ENCODE results near the gene A4GALT.

A4GALT gene

DNA sequence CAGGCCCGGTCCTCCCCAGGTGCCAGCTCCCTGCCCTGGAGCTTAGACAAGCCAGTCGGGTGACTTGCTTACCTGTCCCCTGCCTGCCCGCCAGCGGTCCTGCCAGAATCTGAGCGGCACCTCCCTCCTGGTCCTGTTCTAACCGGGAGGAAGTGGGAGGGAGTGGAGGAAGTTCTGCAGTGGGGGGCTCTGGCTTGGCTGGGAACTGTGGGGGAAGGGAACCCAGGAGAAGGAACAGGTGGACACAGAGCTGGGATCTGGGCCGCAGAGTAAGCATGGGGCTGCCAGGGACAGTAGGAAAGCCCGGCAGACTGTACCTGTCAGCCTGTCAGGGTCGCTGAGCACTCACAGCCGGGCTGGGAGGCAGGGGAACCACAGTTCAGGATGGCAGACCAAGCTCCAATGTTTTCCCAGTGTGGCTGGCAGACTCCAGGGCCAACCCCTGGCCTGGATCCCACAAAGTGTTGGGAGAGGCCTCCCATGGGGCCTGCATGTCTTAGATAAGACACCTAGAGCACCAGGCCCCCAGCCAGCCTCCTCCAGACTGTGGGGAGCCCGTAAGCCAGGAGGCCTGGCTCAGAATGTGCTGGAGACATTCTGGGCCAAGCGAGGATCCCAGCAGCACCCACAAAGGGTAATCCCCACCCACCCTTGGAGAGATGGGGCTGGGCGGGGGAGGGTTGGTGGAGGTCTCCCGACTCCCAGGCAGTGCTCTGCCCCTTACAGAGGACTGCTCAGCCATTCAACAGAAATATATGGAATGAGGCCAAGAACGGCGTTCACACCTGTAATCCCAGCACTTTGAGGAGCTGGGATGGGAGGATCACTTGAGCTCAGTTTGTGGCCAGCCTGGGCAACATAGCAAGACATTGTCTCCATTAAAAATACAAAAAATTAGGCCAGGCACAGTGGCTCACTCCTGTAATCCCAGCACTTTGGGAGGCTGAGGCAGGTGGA, 73.8 kb downstream of the A4GALT start:
- no peak for DNase-seq

DNA sequence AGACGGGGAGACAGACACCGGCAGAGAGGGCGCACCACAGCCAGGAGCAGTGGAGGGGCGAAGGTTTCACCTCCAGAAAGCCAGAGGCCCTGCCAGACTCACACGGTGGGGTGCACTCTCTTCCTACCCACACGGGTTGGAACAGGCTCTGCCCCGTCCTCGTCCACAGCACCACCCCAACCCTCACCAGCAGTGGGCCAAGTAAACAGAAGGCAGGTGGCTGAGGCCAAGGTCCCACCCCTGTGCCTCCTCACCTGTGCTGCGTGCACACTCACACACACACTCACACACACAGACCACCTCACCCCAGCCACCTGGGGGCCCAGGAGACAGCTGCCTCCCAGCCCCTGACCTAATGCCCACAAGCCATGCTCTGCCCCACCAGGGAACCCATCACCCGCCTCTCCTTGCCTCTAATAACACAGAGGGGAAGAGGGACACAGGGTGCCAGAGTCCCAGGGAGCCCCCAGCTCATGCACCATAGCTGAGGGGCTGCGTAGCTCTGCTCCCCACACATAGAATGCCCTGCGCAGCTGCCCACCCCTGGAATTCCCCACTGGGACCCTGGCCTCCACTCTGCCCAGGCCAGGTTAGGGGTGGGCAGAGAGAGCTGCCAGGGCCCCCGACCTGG, 74.6 kb downstream of the A4GALT start:
- no peak for DNase-seq

DNA sequence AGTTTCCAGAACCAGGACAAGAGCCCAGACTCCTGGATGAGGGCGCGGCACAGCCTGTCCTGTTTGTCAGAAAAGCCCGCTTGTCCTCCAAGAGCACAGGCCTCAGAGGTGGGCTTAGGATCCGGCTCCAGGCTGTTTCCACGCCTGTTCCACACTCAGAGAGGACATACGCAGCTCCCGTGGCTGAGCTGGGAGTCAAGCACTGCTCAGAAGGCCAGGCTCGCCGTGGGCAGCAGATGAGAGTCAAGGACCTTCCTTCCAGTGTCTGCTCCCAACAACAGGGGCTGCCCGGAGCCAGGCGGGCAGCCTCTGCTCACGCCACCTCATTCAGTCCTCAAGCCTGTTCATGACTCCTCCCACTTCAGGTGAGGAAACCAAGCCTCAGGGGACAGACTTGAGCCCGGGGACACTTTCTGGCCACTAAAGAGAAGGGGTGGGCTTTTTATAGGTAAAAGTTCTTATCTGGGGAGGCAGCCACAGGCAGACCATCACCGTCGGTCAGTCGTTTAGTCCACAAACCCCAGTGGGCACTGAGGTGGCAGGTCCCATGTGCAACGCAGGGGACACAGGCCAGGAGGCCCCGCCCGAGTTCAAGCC, 75.2 kb downstream of the A4GALT start:
- no peak for DNase-seq

DNA sequence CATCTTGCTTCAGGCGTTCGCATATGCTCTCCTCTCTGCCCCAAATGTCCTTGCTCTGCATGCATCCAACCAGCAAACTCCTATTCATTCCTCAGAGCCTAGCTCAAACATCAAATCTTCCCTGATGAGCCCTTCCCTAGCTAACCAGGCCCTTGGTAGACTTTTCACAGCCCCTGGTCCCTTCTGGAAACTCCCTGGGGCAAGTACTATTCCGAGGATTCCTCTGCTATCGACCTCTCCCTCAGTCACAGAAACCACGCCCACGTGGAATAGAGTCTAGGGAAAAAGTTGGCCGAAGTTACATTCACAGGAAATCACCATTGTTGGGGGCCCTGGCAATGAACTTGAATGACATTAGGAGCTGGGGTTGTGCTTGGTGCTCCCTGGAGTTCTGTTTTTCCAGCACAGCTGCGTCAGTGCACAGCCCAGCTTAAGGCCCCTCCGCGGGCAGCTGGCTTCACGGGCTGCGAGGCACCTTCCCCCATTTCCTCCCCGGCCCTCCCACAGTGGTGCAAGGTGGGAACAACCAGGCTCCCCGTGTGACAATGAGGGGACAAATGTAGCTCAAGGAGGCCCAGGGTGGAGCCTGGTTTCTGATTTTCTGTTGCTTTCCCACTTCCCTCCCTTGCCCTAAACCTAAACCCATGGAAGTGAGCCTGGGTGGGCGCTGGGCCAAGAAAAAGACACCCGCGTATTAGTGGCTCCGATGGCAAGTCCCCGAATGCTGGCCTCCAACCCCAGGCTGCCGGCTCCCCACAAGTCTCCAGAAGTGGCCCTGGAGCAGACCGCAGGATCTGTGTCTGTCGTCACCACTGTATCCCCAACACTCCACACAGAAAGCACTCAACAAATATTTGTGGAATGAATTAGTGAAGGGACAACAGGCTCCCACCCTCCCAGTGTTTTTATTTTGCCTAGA, 76.0 kb downstream of the A4GALT start:
- no peak for DNase-seq

DNA sequence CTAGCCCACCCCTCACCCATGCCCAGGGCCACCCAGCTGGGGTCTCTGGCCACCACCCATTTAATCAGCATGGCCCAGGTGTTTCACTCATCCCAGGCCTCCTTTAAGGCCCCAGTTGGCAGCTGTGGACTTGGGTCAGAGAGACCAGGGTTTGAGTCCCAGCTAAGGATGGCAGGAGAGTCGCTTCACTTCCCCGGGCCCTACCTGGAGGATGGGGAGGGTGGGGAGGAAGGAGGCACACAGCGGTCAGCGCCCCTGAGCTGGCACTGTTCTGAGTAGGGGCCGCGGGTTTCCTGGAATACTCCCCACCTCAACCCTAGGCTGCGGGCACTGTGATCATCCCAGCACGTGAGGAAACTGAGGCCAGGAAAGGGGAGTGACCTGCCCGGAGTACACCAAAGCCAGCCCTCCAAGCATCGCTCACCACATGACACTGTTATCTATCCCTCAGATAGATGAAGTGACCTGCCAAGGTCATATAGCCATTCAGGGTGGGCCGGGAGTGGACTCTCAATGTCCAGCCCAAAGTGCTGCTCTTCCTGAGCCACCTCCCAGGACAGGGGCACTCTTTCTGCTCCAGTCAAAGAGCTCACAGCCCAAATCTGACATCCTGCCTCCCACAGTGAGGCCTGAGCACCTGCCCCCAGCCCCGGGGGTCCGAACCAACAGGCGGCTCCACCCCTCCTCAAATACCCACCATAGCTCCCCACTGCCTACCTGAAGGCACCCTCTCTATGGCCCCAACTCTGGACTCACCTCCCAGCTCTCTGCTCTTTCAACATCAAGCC, 76.8 kb downstream of the A4GALT start:
- DNase-seq, result no peak

DNA sequence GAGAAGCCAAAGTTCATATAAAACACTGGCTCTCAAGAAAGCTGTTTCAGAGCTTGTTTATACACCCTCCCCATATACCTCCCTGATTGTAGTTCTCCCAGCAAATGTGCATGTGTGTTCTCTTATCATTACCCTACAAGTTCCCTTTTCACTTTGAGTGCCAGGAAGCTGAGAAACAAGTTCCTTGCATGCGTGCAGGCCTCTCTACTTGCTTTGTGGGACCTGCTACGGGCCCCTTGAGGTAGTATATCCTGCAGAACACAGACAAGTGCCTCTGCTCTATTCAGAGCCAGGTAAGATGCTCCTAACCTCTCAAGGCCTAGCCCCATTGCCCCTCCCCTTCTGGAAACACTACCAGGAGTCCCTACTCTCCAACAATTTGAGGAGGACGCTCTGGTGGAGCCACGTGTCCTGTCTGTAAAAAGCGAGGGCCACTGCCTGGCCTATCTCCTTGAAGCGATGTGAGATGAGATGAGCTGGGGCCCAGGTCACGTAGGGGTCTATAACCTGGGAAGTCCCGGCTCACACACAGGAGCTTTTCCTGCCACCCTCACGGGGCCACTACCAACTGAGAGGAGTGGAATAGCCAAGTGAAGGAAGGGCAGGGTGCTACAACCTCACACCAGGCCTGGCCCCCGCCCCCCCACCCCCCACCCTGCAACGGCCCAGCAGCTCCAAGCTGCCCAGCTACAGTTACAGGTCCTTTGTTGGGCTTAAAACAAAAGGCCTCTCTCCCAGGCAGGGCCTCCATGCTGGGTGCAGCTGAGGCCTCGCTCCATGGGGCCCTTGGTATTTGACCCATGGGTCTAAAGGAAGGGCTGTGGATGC, 77.7 kb downstream of the A4GALT start:
- no peak for DNase-seq
